Measurements from ENCODE around the gene NODAL. TPM values are rescaled to one million over a fixed set of nuclear protein-coding genes. Genes with fewer than 3 reads are reported as not detected.
A peak's percentile ranks its signal among the peaks of the same experiment; 100 is the strongest.

The NODAL gene
- total and polyA plus RNA-seq, 12 donors = 0.04 to 0.29 TPM; not detected in 10

GRCh38 chr10:70465832-70466231 is 24.4 kb upstream of the NODAL start:
- WGBS, 2 donors = 88 to 89% methylated on average over 2 of the region's 2 CpGs
- no peaks in the 10 kb centered on the region for H3K9me3 ChIP-seq
- H3K27me3 ChIP-seq = no peaks in the 10 kb centered on the region
- DNase-seq = no peak
- TF ChIP-seq CTCF (IDR thresholded peaks at IDR 0.05) = no peak
- H3K27ac ChIP-seq = no peak overlapping the region
- no peak overlapping the region for H3K4me3 ChIP-seq
- intact Hi-C loops (cut with DNase I) = loop anchor here in 4 of 10 donors (5.0 to 10.0 kb wide), 2 partner anchors 289 to 296 kb away; no protein-coding TSS in a partner anchor
- H3K36me3 ChIP-seq = no peaks in the 10 kb centered on the region
- H3K4me1 ChIP-seq = peaks cover 12 to 40% (median 25%) of the 10 kb centered on the region in 9 donors
- no peak for ATAC-seq

GRCh38 chr10:70465278-70465677 is 23.8 kb upstream of the NODAL start:
- intact Hi-C loops (cut with DNase I) = loop anchor here in 4 of 10 donors (5.0 to 10.0 kb wide), 2 partner anchors 290 to 297 kb away; no protein-coding TSS in a partner anchor
- 97% methylated on average over 4 of the region's 4 CpGs for WGBS, 2 donors
- no peak for ATAC-seq

GRCh38 chr10:70462349-70462984 is 21.0 kb upstream of the NODAL start:
- DNase-seq (peak; percentile 82 to 87), ATAC-seq (peak; percentile 44 to 82 (median 68))
- H3K4me1 ChIP-seq = peaks cover 16 to 47% (median 34%) of the 10 kb centered on the region in 9 donors
- intact Hi-C loops (cut with DNase I) = loop anchor here in 9 of 10 donors (2.0 to 10.0 kb wide), 10 partner anchors 45 to 420 kb away; no protein-coding TSS in a partner anchor
- H3K4me3 ChIP-seq = no peak overlapping the region
- H3K36me3 ChIP-seq = no peaks in the 10 kb centered on the region
- peaks cover 0 to 28% (median 0%) of the 10 kb centered on the region in 7 donors for H3K27me3 ChIP-seq
- peak overlapping the region in 6 of 10 donors; percentile 6 to 47 (median 16) for H3K27ac ChIP-seq
- peak in 3 of 9 donors; percentile 8 to 32 (median 19) for TF ChIP-seq CTCF (IDR thresholded peaks at IDR 0.05)
- 4 to 16% methylated on average over 4 of the region's 4 CpGs for whole genome bisulfite sequencing, 2 donors
- no peaks in the 10 kb centered on the region for H3K9me3 ChIP-seq

More at GRCh38 chr10:70465278-70465677, 23.8 kb upstream of the NODAL start:
- Histone ChIP-seq H3K4me3 (no peak overlapping the region), H3K27me3 (no peaks in the 10 kb centered on the region), H3K9me3 (no peaks in the 10 kb centered on the region), H3K36me3 (no peaks in the 10 kb centered on the region), H3K4me1 (peaks cover 12 to 40% (median 25%) of the 10 kb centered on the region in 9 donors), H3K27ac (no peak overlapping the region)
- DNase-seq = no peak
- no peak for TF ChIP-seq CTCF (IDR thresholded peaks at IDR 0.05)

GRCh38 chr10:70461397-70462348 is 20.2 kb upstream of the NODAL start:
- H3K27me3 ChIP-seq = peaks cover 0 to 34% (median 0%) of the 10 kb centered on the region in 7 donors
- WGBS, 2 donors = 51 to 55% methylated on average over 13 of the region's 13 CpGs

More at GRCh38 chr10:70461397-70462348, 20.2 kb upstream of the NODAL start:
- H3K9me3 ChIP-seq = no peaks in the 10 kb centered on the region
- ATAC-seq (peak; percentile 42 to 73 (median 54)), DNase-seq (peak; percentile 52 to 56)
- H3K36me3 ChIP-seq = no peaks in the 10 kb centered on the region
- TF ChIP-seq CTCF (IDR thresholded peaks at IDR 0.05) = peak; percentile 82 to 95 (median 88)
- intact Hi-C loops (cut with DNase I) = loop anchor here (1.0 to 10.0 kb wide), 12 partner anchors 46 to 421 kb away; no protein-coding TSS in a partner anchor
- peaks cover 16 to 53% (median 37%) of the 10 kb centered on the region in 9 donors for H3K4me1 ChIP-seq
- H3K4me3 ChIP-seq = no peak overlapping the region
- peak overlapping the region in 5 of 10 donors; percentile 6 to 47 (median 17) for H3K27ac ChIP-seq

Measured in heart right ventricle (tissue), 16 donors.